Renal cortical epithelial cell (primary cell): ENCODE results near the gene SCCPDH. TPM values are rescaled to one million over a fixed set of nuclear protein-coding genes. Genes with fewer than 3 reads are reported as not detected.

Source experiments
- DNase-seq: peaks from one replicate; pipeline ENCODE4 v3.0.0-alpha.2; 2011; ENCODE audit warnings: low read depth
- total RNA-seq: library from RNA; depleted of rRNA; stranded (reverse); fragments of >200 nt; gene quantifications from 2 replicates; pipeline ENCODE4 v1.2.3, GENCODE V29; 2014

SCCPDH gene
- total RNA-seq, 1 donor from 2014 or later: 92.5 TPM

- DNase-seq: no peak
These were observed 61.4 kb downstream of the SCCPDH start for GRCh38 chr1:246785494-246786111.

- DNase-seq: no peak
These were observed 62.5 kb downstream of the SCCPDH start for GRCh38 chr1:246786606-246787238.

GRCh38 chr1:246787781-246788513 is 63.7 kb downstream of the SCCPDH start:
- no peak for DNase-seq

GRCh38 chr1:246788895-246789338 is 64.7 kb downstream of the SCCPDH start:
- DNase-seq: no peak

- DNase-seq: no peak
These were observed 65.5 kb downstream of the SCCPDH start for GRCh38 chr1:246789454-246790339.

- DNase-seq: no peak
These were observed 66.2 kb downstream of the SCCPDH start for GRCh38 chr1:246790364-246790763.

- no peak for DNase-seq
These were observed 66.6 kb downstream of the SCCPDH start for GRCh38 chr1:246790833-246791232.

GRCh38 chr1:246791303-246791918 is 67.2 kb downstream of the SCCPDH start:
- no peak for DNase-seq

GRCh38 chr1:246792603-246793002 is 68.4 kb downstream of the SCCPDH start:
- no peak for DNase-seq

- no peak for DNase-seq
These were observed 69.2 kb downstream of the SCCPDH start for GRCh38 chr1:246793356-246793896.

- no peak for DNase-seq
These were observed 70.0 kb downstream of the SCCPDH start for GRCh38 chr1:246794048-246794827.

- no peak for DNase-seq
These were observed 70.8 kb downstream of the SCCPDH start for GRCh38 chr1:246794828-246795671.

- no peak for DNase-seq
These were observed 71.9 kb downstream of the SCCPDH start for GRCh38 chr1:246795906-246796694.

GRCh38 chr1:246797157-246797556 is 72.9 kb downstream of the SCCPDH start:
- DNase-seq: no peak

- no peak for DNase-seq
These were observed 73.4 kb downstream of the SCCPDH start for GRCh38 chr1:246797597-246797996.

GRCh38 chr1:246798107-246798506 is 73.9 kb downstream of the SCCPDH start:
- no peak for DNase-seq

- no peak for DNase-seq
These were observed 74.6 kb downstream of the SCCPDH start for GRCh38 chr1:246798606-246799496.

GRCh38 chr1:246800356-246800755 is 76.1 kb downstream of the SCCPDH start:
- DNase-seq: no peak
